GM18868 (cell line): ENCODE measurements around the gene HMCN2.

Source experiments
- ATAC-seq: cut with Tn5 transposase; IDR thresholded peaks from one replicate; pipeline ENCODE4 v1.9.1; 2021; ENCODE audit warnings: mild to moderate bottlenecking, moderate library complexity; ENCODE audit not compliant: unreplicated experiment

The HMCN2 gene

GRCh38 chr9:130287736-130288135 is 22.2 kb downstream of the HMCN2 start:
- no peak for ATAC-seq

DNA sequence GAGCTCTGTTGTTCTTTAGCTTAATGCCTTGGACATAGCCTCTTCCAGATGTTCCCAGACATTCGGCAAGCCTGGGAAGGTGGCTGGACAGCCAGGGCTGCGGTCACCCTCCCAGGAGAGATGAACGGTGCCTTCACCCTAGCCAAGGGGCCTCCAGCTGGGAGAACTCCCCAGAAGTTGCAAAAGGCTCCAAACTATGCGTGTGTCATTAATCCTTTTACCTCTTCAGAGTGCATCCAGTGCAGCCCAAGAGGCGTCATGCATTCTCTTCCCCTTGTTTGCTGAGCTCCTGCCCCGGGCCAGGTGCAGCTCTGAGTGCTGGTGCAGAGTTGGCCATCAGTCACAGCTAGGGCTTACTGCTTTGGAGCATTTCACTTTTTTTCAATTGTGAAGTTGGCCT is 22.8 kb downstream of the HMCN2 start:
- ATAC-seq: no peak

DNA sequence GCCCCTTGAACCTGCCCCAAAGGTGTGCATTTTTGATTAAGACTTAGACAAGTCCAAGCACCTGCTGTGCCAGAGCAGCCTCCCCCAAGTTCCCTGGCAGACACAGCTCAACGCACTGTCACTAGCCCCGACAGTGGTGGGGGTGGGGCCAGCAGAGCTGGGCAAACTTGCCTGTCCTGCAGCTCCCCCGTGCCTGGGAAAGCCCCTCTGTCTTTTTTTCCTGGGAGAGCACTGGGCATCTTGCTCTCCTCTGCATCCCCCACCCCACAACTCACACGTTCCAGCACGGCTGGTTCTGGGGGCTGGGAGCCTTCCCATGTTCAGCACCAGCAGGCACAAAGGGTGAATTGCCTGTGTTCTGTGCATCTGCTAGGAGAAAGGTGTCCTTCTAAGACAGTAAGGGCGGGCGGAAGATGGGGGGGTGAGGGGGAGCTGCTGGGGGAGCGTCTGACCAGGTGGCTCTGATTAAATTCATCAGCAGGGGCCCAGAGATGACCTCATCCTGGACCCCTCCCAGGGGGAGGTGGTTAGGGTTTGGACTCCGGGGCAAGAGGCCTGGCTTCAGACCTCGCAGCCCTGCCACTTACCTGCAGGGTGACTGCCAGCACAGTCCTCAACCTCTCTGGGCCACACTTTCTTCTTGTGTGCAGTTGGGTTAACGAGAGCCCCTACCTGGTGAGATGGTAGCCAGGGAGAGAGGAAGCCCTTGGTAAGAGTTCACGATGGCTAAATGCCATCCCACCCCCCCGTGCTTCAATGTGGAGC is 23.5 kb downstream of the HMCN2 start:
- no peak for ATAC-seq

DNA sequence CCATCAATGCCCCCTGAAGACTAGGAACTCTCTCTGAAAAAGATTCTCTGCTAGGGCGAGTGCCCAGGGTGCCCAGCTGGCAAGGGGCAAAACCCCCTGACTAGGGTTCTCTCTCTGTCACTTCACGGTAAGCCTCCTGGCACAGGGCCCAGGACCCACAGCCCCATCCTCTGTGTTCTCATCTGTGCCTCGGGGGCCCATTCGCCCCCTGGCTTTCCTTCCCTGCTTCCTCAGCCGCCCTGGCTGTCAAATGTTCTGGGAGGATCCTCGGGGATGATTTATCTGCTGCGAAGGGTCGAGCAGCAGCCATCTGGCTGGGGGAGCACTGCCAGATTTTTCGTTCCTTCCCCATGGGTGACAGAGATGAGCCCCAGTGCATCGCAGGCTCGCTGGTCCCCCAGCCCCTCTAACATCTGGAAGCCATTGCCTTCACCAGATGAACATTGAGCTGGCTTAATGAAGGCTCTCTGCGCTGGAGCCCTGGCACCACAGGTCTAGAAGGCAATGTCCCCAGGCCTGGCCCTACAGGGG is 24.2 kb downstream of the HMCN2 start:
- no peak for ATAC-seq

DNA sequence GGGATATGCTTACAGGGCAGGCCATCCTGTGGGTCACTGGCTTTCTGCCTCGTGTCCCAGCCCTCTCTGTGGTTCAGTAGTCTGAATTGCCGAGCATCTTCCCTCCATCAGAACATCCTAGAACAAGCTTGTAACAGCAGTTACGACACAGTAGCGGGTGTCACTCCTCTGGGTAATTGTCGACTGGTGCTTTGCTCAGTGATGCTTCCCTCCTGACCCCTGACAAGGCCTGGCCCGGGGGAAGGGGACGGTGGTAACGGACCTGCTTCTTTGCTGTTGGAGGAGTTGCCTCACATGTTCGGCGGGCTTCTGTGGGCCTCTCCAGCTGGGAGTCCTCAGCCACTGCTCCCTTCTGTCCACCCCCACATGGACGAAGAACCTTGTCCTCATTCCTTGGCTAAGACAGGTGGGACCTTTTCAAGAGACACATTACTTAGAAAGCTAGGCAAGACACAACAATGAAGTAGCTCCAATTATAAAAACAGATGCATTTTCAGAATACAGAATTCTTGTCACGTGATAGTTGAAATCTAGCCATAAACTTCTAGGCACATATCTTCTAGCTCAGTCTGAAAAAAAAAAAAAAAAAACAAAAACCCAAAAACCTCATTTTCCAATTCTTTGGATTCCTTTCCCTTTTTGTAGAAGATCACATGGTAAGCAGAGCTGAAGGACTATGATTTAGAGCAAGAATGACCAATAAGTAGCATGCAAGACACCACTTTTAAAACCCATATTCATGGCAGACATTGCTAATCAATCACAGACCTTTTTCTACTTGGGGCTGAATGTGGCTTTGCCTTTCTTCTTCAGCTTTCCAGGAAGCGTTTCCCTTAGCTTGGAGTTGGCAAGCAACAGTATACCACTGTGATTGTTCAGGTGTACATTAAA is 25.0 kb downstream of the HMCN2 start:
- ATAC-seq: no peak

- no peak for ATAC-seq
Observed at GRCh38 chr9:130291474-130291873, 25.9 kb downstream of the HMCN2 start.

DNA sequence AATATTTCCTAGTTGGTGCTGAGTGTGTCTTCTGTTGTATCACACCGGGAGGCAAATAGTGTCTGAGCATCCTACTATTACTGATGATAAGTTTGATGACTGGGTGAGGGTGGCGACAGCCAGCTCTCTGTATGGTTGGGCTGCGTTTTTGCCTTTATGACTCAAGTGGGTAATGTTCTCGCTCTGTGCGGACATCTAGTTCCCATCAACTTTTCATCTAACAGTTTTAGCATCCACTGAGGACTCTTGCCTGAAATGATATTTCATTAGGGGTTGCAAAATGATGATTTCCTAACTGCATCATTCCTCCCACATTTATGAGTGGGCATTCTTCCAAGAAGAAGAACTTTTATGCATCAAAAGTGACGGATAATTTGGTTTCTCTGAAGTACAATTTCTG is 26.5 kb downstream of the HMCN2 start:
- no peak for ATAC-seq

GRCh38 chr9:130294664-130295063 is 29.1 kb downstream of the HMCN2 start:
- no peak for ATAC-seq

DNA sequence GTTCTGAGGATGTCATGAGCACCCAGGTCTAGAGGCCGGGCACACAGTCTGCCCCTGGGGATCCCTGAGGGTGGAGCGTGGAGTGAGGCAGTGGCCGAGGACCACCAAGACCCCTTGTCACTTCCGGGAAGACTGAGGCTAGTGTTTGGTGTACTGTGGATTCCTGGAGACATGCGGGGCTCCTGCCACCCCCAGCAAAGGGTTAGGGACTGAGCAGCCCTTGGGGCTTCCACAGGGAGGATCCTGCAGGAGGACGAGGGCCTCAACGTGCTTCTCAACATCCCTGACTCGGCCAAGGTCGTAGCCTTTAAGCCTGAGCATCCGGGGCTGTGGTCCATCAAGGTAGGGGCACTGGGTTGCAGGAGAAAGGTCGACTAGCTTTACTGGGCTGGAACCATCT is 29.9 kb downstream of the HMCN2 start:
- no peak for ATAC-seq

- ATAC-seq: no peak
Observed at GRCh38 chr9:130295945-130296782, 30.6 kb downstream of the HMCN2 start.

- ATAC-seq: no peak
Observed at GRCh38 chr9:130296783-130297055, 31.2 kb downstream of the HMCN2 start.

- no peak for ATAC-seq
Observed at GRCh38 chr9:130297371-130297770, 31.8 kb downstream of the HMCN2 start.

GRCh38 chr9:130298662-130299279 is 33.2 kb downstream of the HMCN2 start:
- ATAC-seq: no peak

- ATAC-seq: no peak
Observed at GRCh38 chr9:130299785-130300615, 34.4 kb downstream of the HMCN2 start.

DNA sequence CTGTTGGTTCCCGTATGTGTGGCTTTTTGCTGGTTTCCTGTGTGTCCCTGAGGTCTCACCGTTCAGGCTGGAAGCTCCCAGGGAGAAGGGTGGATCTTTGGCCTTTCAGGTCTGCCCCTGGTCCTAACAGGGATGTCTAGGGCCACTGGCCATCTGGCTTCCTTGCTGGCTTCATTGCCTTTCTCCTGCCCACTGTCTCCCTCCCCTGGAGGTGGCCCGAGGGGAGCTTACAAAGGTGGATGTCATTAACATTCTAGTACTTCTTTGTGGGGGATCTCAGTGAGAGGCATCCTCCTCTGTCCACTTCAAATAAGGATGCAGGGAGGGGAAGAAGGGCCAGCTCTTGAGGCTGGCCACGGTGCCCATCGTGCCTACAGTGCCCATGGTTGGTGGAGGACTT is 35.2 kb downstream of the HMCN2 start:
- no peak for ATAC-seq

DNA sequence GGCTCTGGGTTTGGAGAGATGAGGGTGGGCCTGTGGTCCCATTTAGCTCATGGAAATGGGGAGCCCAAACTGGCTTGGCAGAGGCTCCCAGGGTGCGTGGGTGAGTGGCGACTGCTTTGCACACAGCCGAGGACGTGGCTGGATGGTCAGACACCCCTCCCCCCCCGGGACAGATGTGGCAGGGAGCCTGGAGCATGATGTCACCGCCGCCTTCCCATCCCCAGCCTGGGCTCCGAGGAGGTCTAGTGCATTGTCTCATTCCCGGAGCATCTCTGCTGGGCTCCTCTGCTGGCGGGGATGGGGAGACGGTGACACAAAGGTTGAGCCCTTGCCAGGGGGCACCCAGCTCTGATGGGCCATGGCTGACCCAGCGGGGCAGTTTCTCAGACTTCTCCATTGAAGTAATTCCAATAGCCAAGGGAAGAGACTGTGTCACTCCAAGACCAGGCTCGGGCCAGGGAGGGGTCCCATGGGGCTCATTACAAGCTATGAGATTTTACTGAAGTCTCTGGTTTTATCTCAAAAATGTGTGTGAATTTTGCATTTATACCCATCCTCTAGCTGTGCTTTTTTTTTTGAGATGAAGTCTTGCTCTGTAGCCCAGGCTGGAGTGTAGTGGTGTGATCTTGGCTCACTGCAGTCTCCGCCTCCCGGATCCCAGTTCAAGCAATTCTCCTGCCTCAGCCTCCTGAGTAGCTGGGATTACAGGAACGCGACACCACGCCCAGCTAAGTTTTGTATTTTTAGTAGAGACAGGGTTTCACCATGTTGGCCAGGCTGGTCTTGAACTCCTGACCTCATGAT is 36.1 kb downstream of the HMCN2 start:
- ATAC-seq: no peak

DNA sequence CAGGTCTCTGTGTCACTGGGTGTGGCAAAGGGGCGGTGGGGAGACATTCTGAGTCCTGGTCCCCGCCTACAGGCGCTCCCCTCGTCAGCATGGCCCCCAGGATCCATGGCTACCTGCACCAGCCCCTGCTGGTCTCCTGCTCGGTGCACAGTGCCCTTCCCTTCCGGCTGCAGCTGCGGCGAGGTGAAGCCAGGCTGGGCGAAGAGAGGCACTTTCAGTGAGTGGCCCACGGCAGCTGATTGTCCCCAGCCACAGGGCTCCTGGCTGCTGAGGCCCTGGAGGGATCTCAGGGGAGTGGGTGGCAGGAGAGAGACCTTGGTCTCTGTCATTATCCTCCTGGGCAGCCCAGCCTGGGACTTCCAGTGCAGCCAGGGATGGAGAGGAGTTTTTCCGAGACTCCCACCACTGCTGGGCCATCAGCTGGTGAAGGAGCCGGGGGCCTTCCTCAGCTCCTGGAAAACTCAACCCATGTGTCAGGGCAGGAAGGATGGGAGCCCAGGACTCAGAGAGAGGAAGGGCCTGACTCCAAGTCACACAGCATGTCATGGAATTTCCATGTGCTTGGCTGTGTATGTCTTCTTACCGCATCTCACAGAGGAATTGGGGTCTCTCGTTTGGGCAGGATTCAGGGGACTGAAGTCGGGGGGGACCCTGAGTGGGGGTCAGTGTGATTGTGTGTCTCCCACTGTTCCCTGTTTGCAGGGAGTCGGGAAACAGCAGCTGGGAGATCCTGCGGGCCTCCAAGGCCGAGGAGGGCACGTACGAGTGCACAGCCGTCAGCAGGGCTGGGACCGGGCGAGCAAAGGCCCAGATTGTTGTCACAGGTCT is 37.4 kb downstream of the HMCN2 start:
- ATAC-seq: no peak

GRCh38 chr9:130303613-130304055 is 38.1 kb downstream of the HMCN2 start:
- ATAC-seq: no peak
